H1 (cell line): ENCODE results near the gene ELAVL1. TPM values are rescaled to one million over a fixed set of nuclear protein-coding genes. Genes with fewer than 3 reads are reported as not detected.

Source experiments
- CHD7 ChIP-seq: fragments of 300-600 bp; sonication (generic); IDR thresholded peaks from 2 replicates; pipeline ENCODE4 v1.7.1; 2012; ENCODE audit warnings: low read length, moderate library complexity, mild to moderate bottlenecking, inconsistent platforms; ENCODE audit not compliant: insufficient replicate concordance
- CTBP2 ChIP-seq: IDR thresholded peaks from 2 replicates; pipeline ENCODE4 v1.7.0; 2011; ENCODE audit warnings: borderline replicate concordance, mild to moderate bottlenecking, moderate library complexity, mixed read lengths, low read length; ENCODE audit not compliant: insufficient read depth, insufficient read length
- CTCF ChIP-seq, 3 experiments: IDR thresholded peaks; 1 replicate in 2 of 3; 2 replicates in 1 of 3; pipeline versions ENCODE4 v1.5.1 to v1.6.1; 2011; ENCODE audit warnings: low read length in 3 of 3, mild to moderate bottlenecking in 3 of 3, inconsistent platforms in 2 of 3, low read depth in 1 of 3, moderate library complexity in 1 of 3; ENCODE audit not compliant: insufficient read depth in 1 of 3; ENCODE audit errors: control extremely low read depth in 1 of 3
- SP2 ChIP-seq: IDR thresholded peaks from 2 replicates; pipeline ENCODE4 v1.6.1; 2012; ENCODE audit warnings: mild to moderate bottlenecking, low read length, inconsistent platforms
- TAF1 ChIP-seq: IDR thresholded peaks from 2 replicates; pipeline ENCODE4 v1.6.1; 2011; ENCODE audit warnings: mild to moderate bottlenecking, low read depth, low read length
- USF2 ChIP-seq: IDR thresholded peaks from 2 replicates; pipeline ENCODE4 v1.6.1; 2011; ENCODE audit warnings: low read length, improper control_type of control experiment
- polyA plus RNA-seq, 7 experiments: library from polyadenylated mRNA; depleted of rRNA in 3 of 7; stranded (reverse) in 5 of 7; unstranded in 2 of 7; fragments of >200 nt in 5 of 7; fragments of 200-250 nt in 2 of 7; gene quantifications; 1 replicate in 5 of 7; 2 replicates in 1 of 7; 4 replicates in 1 of 7; pipeline versions ENCODE4 v1.2.1 to v1.2.3, GENCODE V29; 2011 to 2013; ENCODE audit warnings: missing spikeins in 2 of 7, mixed read lengths in 2 of 7
- total RNA-seq: library from RNA; stranded (reverse); fragmentation: NEBNext Ultra II Directional; extraction: Animal tissue kit (Norgen Biotek cat#: 25700); gene quantifications from 2 replicates; pipeline ENCODE4 v1.2.1, GENCODE V29; 2021

Gene ELAVL1
- total and polyA plus RNA-seq, 2 of the 8 experiments (the other 6 are each of a cell fraction or from before 2014, with no cell fraction given) = 56.7 to 163 TPM

- no peak for TF ChIP-seq CHD7
- peak; percentile 75 for TF ChIP-seq TAF1
- TF ChIP-seq USF2 = no peak
- no peak for TF ChIP-seq CTCF (IDR thresholded peaks at IDR 0.05; ENCODE audit: control extremely low read depth in 1 of 3, insufficient read depth in 1 of 3, low read depth in 1 of 3, low read length in 3 of 3)
- TF ChIP-seq CTBP2 = no peak
- TF ChIP-seq SP2 = peak; percentile 46
These were observed at the start of gene ELAVL1 (continued) for GRCh38 chr19:8005534-8006256.
